ENCODE measurements around the gene BOLA2.
"Not testable (repeated sequence)": the region's sequence is repeated elsewhere in the genome, so short reads cannot be mapped to it uniquely, and the experiment has no call there.

Gene BOLA2

DNA sequence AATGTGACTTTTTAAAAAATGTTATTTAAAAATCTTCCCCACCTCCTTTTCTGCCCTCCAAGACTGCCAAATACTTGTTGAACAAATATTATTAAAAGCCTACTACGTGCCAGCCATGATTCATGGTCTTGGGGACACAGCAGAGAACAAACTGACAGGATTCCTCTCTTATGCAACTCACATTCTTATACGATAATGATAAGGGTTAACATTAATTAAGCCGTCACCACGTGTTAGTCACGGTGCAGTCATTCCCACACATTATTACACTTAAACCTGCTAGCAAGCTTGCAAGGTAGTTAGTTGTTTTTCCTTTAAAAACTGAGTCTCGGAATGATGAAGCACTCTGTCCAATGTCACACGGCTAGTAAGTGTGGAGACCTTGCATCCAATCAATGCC, 48.9 kb downstream of the BOLA2 start:
- H3K36me3 ChIP-seq (ENCODE audit: insufficient read depth, low read length); H3K9me3 ChIP-seq (ENCODE audit: control insufficient read depth, insufficient read depth, low read length); H3K9ac ChIP-seq (ENCODE audit: low read depth, low read length); H3K4me1 ChIP-seq (ENCODE audit: insufficient read depth, low read length): not testable (repeated sequence)
